HEK293T (cell line): ENCODE results near the gene OPRL1.

ENCODE experiments used
- BHLHE40 ChIP-seq: fragments of 450-650 bp; IDR thresholded peaks from 2 replicates; pipeline ENCODE4 v1.6.1; 2016; ENCODE audit warnings: mild to moderate bottlenecking, moderate library complexity, borderline replicate concordance
- CTBP1 ChIP-seq: fragments of 450-650 bp; IDR thresholded peaks from 2 replicates; pipeline ENCODE4 v1.6.1; 2016; ENCODE audit warnings: borderline replicate concordance
- ELF4 ChIP-seq: fragments of 450-650 bp; IDR thresholded peaks from 2 replicates; pipeline ENCODE4 v1.6.1; 2017; ENCODE audit warnings: antibody characterized with exemption
- FOXA1 ChIP-seq: fragments of 450-650 bp; IDR thresholded peaks from 2 replicates; pipeline ENCODE4 v1.6.1; 2016; ENCODE audit warnings: mild to moderate bottlenecking
- FOXM1 ChIP-seq: fragments of 450-650 bp; IDR thresholded peaks from 2 replicates; pipeline ENCODE4 v1.6.1; 2017; ENCODE audit warnings: mild to moderate bottlenecking, borderline replicate concordance
- HDGF ChIP-seq: fragments of 450-650 bp; IDR thresholded peaks from 2 replicates; pipeline ENCODE4 v1.6.1; 2017; ENCODE audit warnings: antibody characterized with exemption, borderline replicate concordance
- L3MBTL2 ChIP-seq: fragments of 450-650 bp; conservative IDR thresholded peaks from 2 replicates; pipeline ENCODE4 v1.6.1; 2016; ENCODE audit warnings: mild to moderate bottlenecking
- LEF1 ChIP-seq: fragments of 450-650 bp; IDR thresholded peaks from 2 replicates; pipeline ENCODE4 v1.6.1; 2017; ENCODE audit warnings: mild to moderate bottlenecking, borderline replicate concordance
- SP1 ChIP-seq: fragments of 450-650 bp; IDR thresholded peaks from 2 replicates; pipeline ENCODE4 v1.6.1; 2017
- SUZ12 ChIP-seq: fragments of 450-650 bp; IDR thresholded peaks from 2 replicates; pipeline ENCODE4 v1.6.1; 2016; ENCODE audit warnings: mild to moderate bottlenecking
- TARDBP ChIP-seq: fragments of 450-650 bp; IDR thresholded peaks from 2 replicates; pipeline ENCODE4 v1.6.1; 2016
- TF ChIP-seq, protein P1 (sequence below): fragments of 450-650 bp; IDR thresholded peaks from 2 replicates; pipeline ENCODE4 v1.6.1; 2016

DNA sequence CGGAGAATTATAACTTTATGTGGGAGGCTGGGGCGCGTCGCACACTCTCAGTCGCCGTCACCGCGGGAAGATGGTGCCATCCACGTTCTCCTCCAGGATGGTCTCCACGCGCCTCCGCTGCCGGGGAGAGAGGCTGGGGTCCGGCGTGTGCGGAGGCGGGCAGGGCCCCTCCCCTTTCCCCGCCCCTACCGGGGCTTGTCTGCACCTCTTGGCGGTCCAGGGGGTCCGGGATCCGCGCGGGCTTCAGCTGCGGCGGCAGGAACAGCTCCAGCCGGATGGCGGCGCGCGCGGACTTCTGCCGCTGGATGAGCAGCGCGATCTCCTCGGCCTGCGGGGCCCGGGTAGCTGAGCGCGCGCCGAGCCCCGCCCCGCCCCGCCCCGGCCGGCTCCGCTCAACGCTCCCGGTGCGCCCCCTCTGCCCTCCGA lies 3.5 kb downstream of the OPRL1 start:
- no peak for TF ChIP-seq FOXM1
- no peak for TF ChIP-seq BHLHE40
- TF ChIP-seq LEF1 = no peak
- TF ChIP-seq FOXA1 = no peak
- no peak; the same call in 1 of the 2 replicates for TF ChIP-seq L3MBTL2
- no peak for TF ChIP-seq HDGF
- no peak for TF ChIP-seq CTBP1
- TF ChIP-seq TARDBP = no peak
- TF ChIP-seq SUZ12 = no peak
- TF ChIP-seq ELF4 = no peak
- TF ChIP-seq, protein P1, sequence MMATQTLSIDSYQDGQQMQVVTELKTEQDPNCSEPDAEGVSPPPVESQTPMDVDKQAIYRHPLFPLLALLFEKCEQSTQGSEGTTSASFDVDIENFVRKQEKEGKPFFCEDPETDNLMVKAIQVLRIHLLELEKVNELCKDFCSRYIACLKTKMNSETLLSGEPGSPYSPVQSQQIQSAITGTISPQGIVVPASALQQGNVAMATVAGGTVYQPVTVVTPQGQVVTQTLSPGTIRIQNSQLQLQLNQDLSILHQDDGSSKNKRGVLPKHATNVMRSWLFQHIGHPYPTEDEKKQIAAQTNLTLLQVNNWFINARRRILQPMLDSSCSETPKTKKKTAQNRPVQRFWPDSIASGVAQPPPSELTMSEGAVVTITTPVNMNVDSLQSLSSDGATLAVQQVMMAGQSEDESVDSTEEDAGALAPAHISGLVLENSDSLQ = no peak
- no peak for TF ChIP-seq SP1
